WI38 (cell line): Measurements from ENCODE around the gene LCOR.

Experiments
- H3K4me3 ChIP-seq: 2 replicates; pipeline ENCODE4 v1.5.1; 2011; ENCODE audit warnings: low read depth, mild to moderate bottlenecking, control low read depth, low read length
- CTCF ChIP-seq: IDR thresholded peaks from 2 replicates; pipeline ENCODE4 v1.5.1; 2012; ENCODE audit warnings: low read depth, mild to moderate bottlenecking, control low read depth, low read length

LCOR gene

DNA sequence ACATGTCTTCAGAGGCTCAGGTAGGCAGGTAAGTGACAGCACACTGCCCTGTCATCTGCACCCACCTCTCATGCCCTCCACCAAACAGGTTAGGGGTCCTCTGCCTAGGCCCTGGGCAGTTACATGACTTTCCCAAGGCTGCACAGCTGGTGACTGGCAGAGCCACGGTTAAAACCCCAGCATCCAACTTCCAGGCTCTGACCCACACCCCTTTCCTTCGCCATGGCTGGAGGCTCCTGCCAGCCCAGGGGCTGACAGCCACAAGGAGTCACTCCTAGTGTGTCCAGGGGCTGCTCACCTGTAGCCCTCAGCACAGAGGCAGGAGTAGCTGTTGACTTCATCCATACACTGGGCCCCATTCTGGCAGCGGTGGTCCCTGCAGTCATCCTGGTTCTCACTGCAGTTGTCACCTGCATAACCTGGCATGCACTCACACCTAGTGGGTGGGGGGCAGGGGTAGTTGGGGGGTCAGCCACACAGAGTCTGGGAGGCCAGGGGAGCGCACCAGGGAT lies 178.7 kb downstream of the LCOR start:
- no peak for TF ChIP-seq CTCF
- no peak overlapping the region for H3K4me3 ChIP-seq

GRCh38 chr10:97011397-97011796 lies 179.3 kb downstream of the LCOR start:
- no peak for TF ChIP-seq CTCF

DNA sequence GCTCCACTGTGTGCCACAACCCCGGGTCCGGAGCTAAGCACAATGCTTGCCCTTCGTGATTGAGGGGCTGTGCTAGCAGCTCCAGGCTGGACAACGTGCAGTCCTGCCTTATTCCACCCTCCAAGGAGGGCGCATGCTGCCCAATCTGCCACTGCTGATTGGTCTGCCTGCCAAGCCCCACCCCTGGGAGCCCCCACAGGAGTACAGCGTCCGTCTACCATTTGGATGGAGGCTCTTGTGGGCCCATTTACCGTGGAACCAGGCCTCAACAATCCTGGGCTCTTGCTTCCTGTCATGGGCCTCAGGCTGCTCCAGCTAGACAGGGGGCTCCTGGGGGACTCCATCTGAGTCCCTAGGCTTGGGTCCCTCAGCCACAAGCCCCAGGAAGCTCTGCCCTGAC lies 180.4 kb downstream of the LCOR start:
- no peak for TF ChIP-seq CTCF

More at GRCh38 chr10:97011397-97011796, 179.3 kb downstream of the LCOR start:
- H3K4me3 ChIP-seq: no peak overlapping the region

GRCh38 chr10:97013568-97013967 lies 181.5 kb downstream of the LCOR start:
- no peak overlapping the region for H3K4me3 ChIP-seq
- TF ChIP-seq CTCF: no peak

More for the DNA sequence above, 180.4 kb downstream of the LCOR start:
- no peak overlapping the region for H3K4me3 ChIP-seq

- no peak for TF ChIP-seq CTCF
- no peak overlapping the region for H3K4me3 ChIP-seq
Observed at GRCh38 chr10:97013983-97014382, 181.9 kb downstream of the LCOR start.

GRCh38 chr10:97015240-97015639 lies 183.1 kb downstream of the LCOR start:
- TF ChIP-seq CTCF: no peak
- H3K4me3 ChIP-seq: no peak overlapping the region

DNA sequence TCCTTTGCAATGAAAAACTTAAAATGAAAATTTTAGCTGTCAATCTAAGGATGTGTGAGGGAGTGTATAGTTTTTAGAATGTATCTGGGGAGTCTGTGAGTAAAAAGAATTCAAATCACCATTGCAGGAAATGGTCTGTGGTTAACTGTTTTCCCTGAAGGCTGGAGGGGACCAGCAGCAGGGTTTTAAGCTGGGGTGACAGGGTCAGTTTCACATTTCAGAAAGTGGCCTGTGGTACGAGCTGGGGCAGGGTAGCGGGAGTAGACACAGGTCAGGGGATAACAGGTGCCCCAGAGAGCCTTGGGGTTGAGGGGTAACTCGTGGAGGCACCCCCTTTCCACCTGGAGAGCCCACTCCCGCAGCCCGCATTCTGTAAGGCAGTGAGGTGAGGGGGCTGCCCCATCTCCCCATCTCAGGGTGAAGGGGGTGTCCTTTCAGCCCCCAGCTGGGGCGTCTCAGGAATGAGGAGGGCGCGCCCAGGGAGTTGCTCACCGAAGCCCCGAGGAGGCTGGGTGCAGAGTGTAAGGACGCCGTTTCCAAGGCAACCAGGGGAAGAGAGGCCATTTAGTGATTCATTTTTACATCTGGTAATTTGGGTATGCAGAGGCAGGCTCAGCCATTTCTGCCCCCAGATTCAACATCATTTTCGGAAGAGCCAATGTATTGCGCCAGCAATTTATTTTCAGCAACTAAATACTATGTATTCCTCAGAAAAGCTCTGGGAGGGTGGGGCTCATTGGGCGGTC lies 184.8 kb downstream of the LCOR start:
- TF ChIP-seq CTCF: no peak
- H3K4me3 ChIP-seq: no peak overlapping the region
